Caki2 (cell line): ENCODE measurements around the gene MDK. TPM values are rescaled to one million over a fixed set of nuclear protein-coding genes. Genes with fewer than 3 reads are reported as not detected.

Experiments used
- DNase-seq: peaks from one replicate; pipeline ENCODE4 v3.0.0-alpha.2; 2015; ENCODE audit warnings: low read depth
- in situ Hi-C: cut with HindIII; loops from 2 replicates; pipeline ENCODE4 v1.10.0; 2016; ENCODE audit warnings: low sequenced_read_pairs, low pct_unique_long_range_greater_than_20kb, mixed read lengths
- total RNA-seq: library from RNA; depleted of rRNA; stranded (reverse); fragments of >200 nt; shearing (Covaris generic); gene quantifications from 2 replicates; pipeline ENCODE4 v1.2.3, GENCODE V29; 2014; ENCODE audit warnings: low replicate concordance; rRNA removed

MDK gene
- total RNA-seq, 1 experiment from 2014 or later = 155 TPM

DNA sequence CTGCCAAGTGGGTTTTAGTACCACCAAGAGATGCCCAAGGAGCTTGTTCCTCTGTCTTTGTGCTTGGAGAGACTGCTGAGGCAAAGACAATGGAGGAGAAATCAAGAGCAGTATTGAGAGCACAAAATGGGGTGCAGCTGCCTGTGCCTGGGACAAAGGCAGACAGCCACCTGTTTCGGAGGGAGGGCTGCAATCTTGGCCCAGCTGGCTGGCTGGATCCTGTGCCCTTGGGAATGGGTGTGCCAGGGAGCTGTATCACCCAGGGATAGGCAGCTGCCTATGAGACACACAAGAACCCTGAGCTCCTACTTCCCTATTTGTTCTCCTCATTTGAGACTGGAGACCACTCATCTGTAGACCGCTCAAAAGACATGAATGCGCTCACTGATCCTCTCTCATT lies 33.4 kb downstream of the MDK start:
- in situ Hi-C loops = no loop called here
- no peak for DNase-seq

GRCh38 chr11:46417711-46418110 lies 36.2 kb downstream of the MDK start:
- in situ Hi-C loops = no loop called here
- DNase-seq = no peak

DNA sequence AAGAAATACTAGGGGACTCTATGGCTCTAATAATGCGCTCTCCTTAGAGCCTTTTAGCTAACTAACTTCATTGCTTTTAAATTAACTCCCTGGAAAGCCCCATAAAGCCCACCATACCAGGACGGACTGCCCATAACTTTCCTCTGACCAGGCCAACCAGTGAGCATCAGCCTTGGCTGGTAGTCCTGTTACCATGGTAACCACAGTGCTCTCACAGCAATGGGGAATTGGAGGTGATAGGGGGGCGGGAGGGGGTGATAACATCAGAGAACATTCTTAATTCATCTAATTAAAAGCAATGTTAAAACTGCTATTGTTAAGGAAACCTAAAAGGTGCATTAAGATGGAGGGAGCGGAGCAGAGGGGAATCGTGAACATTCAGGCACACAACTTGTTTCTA lies 37.3 kb downstream of the MDK start:
- in situ Hi-C loops = no loop called here
- DNase-seq = no peak

- DNase-seq = no peak
- in situ Hi-C loops = no loop called here
These were observed 39.0 kb downstream of the MDK start for GRCh38 chr11:46420513-46420912.

DNA sequence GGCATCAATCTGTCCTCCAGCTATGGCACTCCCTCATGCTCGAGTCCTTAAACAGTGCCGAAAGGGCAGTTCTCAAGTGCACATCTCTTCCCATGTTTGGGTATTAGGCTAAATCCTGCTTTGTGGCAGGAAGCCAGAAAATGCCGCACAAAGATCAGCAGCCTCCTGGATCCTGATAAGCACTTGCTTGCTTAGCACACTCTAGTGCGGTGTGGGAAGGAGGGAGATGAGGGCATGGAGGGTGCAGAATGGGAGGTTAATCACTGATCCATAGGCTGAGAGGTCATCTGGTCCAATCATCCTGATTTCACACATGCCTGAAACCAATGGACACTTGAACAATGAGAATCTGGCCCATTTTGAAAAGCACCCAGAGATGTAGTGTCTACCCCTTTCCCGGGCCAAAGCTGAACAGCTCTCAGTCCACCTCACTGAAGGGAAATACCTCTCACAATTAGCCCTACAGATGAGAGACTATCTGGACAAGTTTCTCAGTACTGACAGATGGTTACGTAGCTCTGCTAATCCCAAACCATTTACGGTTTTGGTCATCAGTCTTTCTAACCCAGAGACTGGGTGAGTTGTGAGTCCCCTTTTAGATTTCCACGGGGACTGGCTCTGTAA lies 39.9 kb downstream of the MDK start:
- no peak for DNase-seq
- in situ Hi-C loops = no loop called here

DNA sequence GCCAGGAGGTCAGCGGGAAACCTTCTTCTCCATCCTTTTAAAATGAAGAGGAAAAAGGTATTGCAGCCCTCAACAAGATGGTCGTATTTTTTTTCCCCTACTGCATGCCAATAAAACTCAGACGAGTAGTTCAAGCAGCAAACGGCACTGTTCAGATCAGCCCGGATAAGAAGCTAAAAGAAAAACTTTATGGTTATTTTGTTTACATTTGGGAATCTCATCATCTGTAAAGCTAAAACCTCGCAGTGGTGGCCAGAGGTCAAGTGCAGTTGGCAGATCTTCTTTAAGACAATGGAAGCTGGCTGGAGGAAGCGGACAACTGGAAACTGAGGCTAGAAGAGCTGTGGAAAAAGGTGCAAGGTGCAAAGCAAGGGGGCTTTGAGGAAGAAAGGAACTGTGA lies 41.1 kb downstream of the MDK start:
- DNase-seq = no peak
- in situ Hi-C loops = no loop called here

GRCh38 chr11:46426233-46426991 lies 44.9 kb downstream of the MDK start:
- no peak for DNase-seq
- in situ Hi-C loops = no loop called here

- in situ Hi-C loops = no loop called here
- no peak for DNase-seq
These were observed 45.9 kb downstream of the MDK start for GRCh38 chr11:46427364-46427763.

GRCh38 chr11:46429717-46430116 lies 48.2 kb downstream of the MDK start:
- in situ Hi-C loops = no loop called here
- DNase-seq = no peak

DNA sequence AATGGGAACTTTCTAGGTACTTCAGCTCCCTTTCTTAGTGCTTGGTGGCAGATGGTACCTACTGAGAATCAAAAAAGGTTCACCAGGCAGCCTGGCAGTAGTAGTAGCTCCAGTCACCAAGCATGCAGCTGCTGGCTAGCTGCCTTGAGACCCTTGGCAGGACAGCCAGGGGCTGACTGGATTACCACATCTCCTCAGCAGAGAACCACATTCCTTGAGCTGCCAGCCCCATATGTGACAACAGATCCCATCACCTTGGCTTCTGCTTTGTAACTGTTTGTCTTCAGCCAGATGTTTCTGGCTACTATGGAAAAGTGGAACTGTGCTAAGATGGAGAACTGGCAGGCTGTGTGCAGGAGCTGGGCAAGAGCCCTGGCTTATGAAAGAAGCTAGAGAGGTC lies 49.7 kb downstream of the MDK start:
- DNase-seq = no peak
- in situ Hi-C loops = no loop called here

Other genes with a start within 250 kb of the MDK start
- not detected in 2 replicates for gene CREB3L1, start 104.0 kb upstream of the MDK start, total RNA-seq
- gene DGKZ, start 34.2 kb upstream of the MDK start, total RNA-seq = 17.2 and 24.5 TPM in 2 replicates
- 3.2 TPM in 1 of 2 replicates, not detected in the other for gene CHRM4, start 10.1 kb downstream of the MDK start, total RNA-seq
- 21.0 and 28.1 TPM in 2 replicates for gene AMBRA1, start 212.4 kb downstream of the MDK start, total RNA-seq
- 1.6 and 4.8 TPM in 2 replicates for gene HARBI1, start 235.6 kb downstream of the MDK start, total RNA-seq
- gene ATG13, start 235.9 kb downstream of the MDK start, total RNA-seq = 24.5 and 43.1 TPM in 2 replicates